M059J (cell line): Measurements from ENCODE around the gene STARD9. TPM values are rescaled to one million over a fixed set of nuclear protein-coding genes. Genes with fewer than 3 reads are reported as not detected.
"Not testable (repeated sequence)": the region's sequence is repeated elsewhere in the genome, so short reads cannot be mapped to it uniquely, and the experiment has no call there.

Source experiments
- DNase-seq: peaks from one replicate; pipeline ENCODE4 v3.0.0-alpha.2; 2012; ENCODE audit warnings: low read depth
- total RNA-seq: library from RNA; depleted of rRNA; stranded (reverse); fragments of >200 nt; shearing (Covaris generic); gene quantifications from 2 replicates; pipeline ENCODE4 v1.2.3, GENCODE V29; 2014

Gene STARD9
- total RNA-seq, 1 experiment from 2014 or later = 2.7 TPM

DNA sequence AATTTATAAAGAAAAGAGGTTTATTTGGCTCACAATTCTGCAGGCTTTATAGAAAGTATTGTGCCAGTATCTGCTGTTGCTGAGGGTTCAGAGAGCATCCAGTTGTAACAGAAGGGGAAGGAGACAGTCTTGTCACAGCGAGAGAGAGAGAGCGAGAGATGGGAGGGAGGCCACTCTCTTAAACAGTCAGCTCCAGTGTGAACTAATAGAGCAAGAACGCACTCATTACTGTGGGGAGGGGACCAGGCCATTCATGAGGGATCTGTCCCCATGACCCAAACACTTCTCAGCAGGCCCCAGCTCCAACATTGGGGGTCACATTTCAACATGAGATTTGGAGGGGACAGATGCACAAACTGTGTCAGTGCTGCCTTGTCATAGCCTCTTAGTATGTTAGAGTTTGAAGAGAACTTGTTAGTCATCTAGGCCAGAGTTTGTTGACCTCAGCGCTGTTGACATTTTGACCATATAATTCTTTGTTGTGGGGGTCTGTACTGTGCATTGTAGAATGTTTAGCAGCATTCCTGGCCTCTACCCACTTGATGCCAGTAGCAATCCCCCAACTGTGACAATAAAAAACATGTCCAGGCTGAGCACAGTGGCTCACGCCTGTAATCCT is 15.3 kb downstream of the STARD9 start:
- DNase-seq = no peak

DNA sequence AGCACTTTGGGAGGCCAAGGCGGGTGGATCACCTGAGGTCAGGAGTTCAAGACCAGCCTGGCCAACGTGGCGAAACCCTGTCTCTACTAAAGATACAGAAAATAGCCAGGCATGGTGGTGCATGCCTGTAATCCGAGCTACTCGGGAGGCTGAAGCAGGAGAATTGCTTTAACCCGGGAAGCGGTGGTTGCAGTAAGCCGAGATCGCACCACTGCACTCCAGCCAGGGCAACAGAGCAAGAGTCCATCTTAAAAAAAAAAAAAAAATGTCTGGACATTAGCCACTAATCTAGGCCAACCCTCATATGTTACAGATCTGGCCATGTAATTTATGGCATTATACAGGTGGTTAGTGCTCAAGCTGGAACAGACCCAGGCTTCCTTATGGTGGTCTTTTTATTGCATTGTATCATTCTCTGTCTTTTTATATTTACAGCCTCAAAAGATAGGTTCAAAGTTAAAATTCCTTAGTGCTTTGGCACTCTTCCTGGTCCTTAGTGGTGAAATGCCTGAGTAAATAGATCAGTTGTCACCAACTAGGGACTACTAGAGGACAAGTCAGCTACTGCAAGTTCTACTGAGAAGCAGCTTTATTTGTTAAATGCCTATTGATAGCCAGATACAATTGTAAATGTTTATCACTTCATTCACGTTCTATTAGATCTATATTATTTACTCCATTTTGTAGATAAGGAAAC is 16.0 kb downstream of the STARD9 start:
- DNase-seq = peak; percentile 61

DNA sequence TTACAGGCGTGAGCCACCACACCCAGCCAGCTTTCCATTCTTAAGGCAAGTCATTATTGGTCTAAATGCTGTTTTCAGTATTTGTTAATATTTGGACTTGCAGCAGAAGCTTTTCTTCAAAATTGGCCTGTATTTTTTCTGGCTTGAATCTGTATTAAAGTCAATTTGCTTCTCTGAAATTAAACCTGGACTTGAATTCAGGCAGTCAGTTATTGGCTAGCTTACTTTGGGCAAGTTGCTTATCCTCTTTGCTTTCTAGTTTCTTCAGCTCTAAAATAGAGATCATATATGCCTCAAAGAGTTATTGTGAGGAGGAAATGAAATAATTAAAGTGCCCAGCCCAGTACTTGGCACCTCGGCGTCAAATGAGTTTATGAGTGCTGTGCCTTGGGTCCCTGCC is 17.3 kb downstream of the STARD9 start:
- no peak for DNase-seq

DNA sequence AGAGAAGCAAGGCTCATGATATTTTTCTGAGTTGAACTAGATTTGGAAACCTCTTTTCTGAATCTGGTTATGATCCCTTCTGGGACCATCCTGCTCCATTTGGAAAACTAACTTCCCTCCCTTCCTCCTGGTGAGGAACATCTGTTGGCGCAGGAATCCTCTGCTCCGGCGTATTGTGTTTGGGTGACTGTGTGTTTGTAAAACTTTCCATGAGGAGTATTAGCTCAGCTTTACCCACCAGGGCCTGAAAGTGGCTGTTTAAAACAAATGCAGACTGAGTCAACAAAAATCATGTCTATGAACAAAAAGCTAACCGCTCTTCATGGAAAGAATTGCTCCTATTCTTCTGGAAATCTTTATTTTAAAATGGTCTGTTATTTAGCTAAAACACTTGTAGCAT is 17.7 kb downstream of the STARD9 start:
- DNase-seq = no peak

DNA sequence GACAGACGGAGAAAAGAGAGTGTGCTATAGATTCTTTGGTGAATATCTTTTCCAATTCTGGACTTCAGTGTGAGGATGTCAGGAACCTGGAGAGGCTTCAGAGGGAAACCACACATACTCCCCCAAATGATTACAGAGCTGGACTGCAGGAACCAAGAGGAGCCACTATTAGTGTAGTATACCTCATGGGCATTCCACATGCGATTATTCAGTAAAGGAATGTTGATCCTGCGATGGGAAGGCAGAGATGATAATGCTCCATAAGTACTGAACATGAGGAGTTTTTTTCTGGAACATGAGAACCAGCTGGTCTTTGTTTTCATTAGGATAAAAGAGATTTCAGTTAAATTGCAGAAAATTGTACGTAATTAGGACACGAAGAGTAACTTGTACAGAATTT is 18.7 kb downstream of the STARD9 start:
- DNase-seq = no peak

DNA sequence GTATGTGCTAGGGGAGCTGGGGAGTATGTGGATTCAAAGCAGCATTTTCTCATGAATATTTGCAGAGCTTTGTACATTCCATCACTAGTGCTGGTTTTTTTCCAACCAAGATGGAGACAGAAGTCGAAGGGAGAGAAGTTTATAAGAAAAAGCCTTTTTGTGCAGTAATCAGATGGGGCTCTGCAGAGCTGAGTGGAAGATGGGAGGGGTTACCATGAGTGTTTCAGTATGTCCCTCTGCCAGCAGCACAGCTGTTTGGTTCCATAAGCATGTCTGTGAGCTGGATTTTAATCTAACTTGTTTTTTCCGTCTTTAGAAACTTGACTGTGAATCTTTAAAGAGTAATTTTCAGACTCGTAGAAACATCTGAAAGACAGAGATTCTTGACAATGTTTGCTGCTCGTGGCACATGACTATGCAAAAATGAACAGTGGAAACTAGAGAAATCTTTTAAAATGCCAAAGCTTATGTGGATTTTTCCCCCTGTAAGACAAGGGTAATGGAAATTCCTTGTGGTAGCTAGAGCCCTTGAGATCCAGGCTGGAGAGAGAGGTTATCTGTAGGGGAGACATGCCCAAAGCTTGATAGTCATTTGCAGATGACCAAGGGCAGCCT is 20.3 kb downstream of the STARD9 start:
- no peak for DNase-seq

DNA sequence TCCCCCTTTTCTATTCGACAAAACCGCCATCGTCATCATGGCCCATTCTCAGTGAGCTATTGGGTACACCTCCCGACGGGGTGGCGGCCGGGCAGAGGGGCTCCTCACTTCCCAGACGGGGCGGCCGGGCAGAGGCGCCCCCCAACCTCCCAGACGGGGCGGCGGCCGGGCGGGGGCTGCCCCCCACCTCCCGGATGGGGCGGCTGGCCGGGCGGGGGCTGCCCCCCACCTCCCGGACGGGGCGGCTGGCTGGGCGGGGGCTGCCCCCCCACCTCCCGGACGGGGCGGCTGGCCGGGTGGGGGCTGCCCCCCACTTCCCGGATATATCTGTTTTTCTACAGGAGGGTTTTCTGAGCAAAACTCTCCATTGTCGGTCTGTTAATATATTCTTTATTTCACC is 25.9 kb downstream of the STARD9 start:
- not testable (repeated sequence) for DNase-seq

DNA sequence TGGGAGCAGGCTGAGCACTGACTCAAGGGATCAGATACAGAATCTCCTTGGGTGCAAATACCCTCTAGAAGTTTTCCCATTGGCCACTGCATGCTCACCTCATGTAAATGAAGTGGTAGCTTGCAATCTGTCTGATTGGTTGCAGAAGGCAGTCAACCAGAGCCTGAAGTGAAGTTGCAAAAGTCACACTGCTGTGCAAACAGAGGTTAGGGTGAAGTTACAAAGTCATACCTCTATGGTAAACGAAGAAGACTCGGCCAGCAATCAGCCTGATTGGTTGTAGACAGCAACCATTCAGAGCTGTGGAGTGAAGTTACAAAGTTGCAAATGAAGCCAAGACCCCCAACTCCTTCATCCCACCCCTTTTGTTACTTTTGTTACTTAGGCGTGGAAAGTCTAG is 27.1 kb downstream of the STARD9 start:
- no peak for DNase-seq

DNA sequence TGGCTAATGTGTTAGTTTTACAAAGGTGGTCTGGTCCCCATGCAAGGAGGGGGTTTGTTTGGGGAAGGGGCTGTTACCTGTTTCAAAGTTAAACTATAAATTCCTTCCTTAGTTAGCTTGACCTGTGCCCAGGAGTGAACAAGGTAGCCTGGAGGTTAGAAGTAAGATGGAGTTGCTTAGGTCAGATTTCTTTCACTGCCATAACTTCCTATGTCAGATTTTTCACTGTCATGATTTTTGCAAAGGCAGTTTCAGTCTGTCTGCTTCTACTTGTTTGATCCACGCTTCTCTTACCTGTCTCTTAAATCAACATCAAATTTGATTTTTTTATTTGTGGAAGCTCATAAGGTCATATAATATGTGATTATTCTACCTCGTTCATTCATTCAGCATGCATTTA is 28.6 kb downstream of the STARD9 start:
- no peak for DNase-seq

DNA sequence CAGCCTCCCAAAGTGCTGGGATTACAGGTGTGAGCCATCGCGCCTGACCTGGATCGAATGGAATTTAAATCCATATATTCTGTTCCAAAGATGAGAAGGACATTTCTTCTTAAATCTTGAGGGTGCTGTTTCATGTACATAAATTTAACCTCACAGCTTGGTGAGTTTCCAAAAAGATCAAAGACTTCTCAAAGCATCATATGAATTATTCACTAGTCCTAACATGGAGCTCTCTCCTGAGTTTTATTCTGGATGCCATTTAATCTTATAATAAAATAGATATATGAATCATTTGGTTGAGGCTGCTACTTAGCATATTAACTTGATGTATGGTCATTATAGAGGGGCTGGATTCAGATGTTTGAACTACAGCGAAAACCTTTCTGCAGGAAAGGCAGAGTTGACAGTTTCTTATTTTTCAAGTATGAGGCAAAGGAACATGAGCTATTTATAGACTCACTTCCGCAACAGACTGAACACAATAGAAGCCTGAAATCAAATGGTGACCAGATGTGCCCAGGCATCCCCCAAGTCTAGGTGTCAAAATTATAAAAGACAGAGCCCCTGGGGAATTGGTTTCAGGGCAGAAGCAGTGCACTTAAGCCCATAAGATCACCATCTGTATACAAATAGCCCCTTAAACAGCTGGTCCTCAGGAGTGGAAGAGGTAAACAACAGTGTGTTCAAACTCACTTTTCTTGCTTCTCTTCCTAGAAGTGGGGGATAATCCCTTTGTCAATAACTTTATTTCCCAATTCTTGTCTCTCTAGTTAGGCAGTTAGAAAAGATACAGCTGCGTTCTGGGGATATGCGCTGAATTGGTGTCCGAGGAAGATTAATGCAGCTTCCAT is 29.7 kb downstream of the STARD9 start:
- DNase-seq = no peak

DNA sequence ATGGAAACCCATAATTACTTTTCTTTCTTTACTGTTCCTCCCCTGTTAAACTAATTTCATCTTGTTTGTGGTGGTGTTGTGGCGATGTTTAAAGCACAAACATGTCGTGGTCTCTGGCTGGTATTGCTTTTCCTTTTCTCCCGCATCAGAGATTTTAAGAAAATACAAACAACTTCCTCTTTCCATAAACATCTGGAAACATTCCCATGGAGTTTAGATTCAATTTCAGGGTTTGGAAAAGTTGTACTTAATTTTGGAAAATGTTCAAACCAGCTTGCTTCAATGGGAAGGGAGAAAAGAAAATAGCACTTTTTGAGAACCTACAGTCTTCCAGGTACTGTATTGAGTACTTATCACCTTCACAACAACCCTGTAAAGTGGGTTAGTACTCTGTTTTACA is 30.4 kb downstream of the STARD9 start:
- DNase-seq = no peak

DNA sequence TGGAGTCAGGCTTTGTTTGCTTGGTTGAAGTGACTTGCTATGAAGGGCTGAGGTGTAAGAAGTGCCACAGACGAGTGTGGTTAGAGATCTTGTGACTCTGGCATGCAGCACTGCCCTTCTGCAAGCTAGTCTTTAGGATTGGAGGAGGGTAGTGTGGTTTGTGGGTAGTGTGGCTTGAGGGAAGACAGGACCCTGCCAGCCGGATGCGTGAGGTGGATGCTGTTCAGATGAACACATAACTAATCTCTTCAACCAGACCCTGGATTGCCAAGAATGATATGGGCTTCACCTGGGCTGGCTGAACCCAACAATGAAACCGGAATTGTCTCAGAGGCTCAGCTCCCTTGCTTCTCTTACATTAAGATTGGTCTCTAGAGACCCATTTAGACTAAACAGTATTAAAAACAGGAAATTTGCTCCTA is 32.7 kb downstream of the STARD9 start:
- DNase-seq = peak; percentile 73

DNA sequence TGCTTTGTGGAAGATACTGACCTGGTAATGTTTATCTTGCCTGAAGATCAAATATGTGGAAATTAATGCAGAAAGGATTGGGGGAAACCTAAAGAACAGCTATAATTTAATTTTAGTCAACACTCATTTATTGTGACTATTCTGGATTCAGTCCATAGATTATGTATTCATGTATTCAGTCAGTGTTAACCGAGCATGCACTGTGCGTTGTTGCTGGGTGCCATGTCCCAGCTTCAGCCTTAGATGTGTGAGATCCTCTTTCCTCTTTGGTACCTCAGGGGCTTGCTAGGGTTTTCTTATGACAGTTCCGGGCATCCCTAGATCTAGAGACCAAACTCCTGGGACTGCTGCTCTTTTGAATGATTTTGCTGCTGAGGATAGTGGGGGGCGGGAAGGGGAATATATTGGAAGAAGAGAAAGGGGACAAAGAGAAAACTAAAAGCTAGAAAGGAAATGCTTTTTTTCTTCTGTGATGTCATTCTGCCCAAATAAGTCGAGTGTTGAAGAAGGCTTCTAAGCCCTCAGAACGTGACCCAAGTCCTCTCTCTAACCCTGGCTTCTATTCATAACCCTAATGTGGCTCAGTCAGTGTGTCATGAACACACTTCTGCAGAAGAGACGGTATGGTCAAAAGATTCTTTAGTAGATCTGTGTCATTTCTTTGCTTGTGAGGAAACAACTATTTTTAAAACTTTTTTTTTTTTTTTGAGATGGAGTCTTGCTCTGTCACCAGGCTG is 33.5 kb downstream of the STARD9 start:
- no peak for DNase-seq

DNA sequence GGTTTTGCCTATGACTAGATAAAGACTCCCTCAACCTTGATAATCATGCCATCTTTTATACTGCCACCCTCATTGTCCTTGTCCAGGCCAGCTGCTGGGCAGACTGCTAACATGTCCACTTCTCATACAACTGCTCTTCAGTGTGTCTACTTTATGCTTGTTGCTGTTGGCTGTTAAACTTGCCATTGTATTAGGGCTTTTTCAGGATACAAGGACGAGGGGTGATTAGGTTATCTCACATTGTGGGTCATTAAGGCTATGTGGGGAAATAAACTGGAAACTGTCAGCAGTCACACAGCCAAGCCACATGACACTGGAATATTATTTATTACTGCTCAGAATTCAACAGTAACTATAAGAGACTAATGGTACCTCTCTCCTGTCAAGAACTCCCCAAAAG is 36.1 kb downstream of the STARD9 start:
- DNase-seq = no peak

DNA sequence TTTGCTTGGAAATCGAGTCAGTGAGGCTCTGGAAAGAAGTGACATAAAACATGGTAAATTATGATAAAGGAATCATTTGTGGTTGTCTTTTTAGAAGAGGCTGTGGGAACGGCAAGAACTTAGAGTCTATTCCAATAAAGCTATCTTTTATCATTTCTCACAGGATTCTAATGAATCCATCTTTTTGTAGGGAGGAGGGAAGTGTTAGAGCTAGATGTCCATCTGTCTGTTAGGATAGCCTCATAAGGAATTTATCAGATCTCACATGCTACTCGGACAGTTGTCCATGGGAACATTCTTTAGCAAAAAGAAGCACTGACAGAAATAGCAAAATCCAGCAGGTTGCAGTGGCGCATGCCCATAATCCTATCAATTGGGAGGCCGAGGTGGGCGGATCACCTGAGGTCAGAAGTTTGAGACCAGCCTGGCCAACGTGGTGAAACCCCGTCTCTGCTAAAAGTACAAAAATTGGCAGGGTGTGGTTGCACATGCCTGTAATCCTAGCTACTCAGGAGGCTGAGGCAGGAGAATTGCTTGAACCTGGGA is 37.0 kb downstream of the STARD9 start:
- no peak for DNase-seq

DNA sequence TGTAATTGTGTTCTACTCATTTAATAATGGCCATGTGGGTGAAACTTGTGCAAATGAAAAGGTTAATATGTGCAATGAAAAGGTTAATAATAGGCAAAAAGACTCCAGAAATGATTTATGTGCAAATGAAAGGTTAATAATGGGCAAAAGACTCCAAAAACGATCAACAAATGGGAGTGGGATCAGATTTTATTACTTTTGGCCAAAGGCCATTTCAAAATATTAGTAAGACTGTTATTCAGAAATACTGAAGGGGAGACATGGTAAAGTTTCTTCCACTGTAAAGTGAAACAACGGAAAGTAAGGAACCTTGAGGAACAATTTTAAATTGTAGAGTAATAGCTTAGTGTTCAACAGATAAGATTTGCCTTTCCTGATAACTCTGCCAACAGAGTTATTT is 40.7 kb downstream of the STARD9 start:
- no peak for DNase-seq

DNA sequence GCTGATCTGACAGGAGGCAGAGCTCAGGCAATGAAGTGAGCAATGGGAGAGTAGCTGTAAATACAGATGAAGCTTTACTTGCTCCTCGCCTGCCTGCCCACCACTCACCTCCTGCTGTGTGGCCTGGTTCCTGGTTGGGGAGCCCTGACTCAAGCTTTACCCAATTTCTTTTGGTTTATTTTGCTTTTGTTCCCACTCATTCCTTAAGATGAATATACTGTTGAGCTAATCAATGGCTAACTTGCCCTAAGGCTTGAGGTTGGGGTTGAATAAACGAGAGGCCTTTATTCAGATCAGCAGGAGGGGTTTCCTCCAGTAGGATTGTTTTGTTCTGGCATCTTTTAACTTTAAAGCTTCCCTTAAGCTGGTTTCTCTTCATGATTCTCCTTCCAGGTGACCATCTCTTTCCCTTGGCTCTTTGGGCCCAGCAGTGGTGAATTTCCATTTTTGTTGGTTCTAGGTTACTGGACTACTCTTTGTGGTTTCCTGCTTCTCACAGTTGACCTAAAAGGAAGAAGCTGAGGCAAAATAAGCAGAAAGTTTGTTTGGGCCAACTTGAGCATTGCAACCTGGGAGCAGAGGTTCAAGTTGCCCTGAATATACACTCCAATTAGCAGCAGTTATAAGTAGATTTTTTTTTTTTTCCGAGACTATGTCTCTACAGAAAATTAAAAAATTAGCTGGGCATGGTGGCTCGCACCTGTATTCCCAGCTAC is 44.4 kb downstream of the STARD9 start:
- no peak for DNase-seq

DNA sequence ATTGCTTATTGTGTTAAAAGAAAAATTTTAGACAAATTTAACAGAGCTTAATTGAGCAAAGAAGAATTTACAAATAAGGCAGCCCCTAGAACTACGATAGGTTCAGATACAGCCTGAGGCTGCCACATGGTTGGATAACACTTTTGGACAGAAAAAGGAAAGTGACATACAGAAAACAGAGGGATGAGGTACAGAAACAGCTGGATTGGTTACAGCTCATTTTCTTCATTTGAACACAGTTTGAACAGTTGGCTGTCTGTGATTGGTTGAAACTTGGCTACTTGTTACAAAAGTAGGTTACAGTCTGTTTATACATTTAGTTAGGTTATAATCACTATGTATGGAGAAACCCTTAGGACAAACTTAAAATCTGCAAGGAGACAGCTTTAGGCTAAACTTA is 46.0 kb downstream of the STARD9 start:
- DNase-seq = no peak

DNA sequence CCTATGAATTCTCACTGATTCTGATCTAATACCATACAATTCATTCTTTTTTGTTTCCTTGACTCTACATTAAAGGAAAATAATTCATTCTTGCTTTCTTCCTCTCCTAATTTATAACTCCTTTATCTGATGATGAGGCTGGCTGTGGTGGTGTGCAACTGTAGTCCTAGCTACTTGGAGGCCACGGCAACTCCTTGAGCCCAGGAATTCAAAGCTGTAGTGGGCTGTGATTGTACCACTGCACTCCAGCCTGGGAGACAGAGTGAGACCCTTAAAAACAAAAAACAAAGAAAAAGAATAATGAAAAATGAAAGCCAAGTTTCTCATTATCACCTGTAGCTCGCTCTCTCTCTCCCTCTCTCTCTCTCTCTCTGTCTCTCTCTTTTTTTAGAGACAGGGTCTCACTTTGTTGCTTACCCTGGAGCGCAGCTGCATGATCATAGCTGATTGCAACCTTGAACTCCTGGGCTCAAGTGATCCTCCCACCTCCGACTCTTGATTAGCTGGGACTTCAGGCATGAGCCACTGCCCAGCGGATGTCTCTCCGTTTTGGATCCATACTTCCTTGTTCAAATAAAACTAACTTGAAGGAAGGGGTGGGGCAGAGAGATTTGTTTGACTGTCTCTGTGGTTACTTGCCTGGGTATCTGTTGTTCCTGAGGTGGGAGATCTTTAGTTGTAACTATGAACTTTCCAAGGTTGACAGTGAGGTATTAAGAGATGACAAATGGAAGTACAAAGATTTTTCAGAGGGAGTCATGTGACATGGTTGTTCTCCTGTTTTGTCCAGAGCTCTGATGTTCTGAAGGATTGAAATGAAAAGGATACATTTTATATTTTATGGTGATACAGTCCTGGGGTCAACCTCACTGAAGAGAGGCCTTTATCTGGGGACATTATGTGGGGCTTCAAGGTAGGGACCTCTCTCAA is 46.9 kb downstream of the STARD9 start:
- DNase-seq = no peak

DNA sequence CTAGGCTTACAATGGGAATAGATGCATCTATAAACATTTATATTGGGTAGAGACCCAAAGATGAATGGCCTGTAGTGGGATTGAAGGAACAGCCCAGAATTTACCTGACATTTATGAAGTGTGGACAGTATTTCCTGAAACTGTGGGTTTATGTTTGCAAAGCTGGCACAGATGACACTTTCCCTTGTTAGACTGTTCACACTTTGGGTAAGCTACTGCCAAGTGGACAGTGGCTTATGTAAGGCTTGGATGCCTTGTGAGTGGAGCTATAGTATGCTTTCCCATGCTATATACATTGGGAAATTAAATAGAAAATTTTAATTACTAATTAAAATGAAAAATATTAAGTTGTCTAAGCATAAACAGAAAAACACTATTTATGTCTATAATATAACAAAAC is 48.5 kb downstream of the STARD9 start:
- no peak for DNase-seq
